ENCODE measurements around the gene BANK1.
A peak's percentile ranks its signal among the peaks of the same experiment; 100 is the strongest.

BANK1 gene

DNA sequence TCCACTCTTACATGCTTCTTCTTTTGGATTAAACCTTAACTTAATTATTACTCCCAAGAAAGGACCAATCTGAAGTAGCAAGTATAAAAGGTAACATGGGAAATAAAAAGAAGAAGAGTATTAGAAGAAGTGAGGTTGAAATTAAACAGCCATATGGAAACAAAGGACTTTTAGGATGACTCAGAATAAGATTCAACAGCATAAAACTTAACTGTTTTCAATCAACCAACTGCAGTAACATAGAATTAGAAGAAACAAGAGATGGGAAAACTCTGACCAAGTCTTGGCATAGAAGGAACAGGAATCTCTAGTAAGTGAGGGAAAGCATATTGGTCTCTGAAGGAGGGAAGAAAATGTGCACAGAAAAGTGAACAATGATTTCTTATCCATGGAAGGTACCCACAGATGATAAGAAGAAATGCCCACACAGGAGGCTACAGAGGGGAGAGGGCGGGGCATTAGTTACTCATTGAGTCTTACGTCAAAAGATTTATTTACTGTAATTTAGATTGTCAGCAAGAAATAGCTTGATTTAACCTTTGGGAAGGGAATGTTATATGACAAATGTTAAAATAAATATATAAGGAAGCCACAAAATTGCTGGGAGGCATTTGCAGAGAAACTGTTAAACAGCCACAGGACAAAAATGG, 177.3 kb downstream of the BANK1 start:
- TF ChIP-seq RAD21 (IDR thresholded peaks at IDR 0.05; ENCODE audit: low read depth) = no peak

- TF ChIP-seq EP300 (IDR thresholded peaks at IDR 0.05; ENCODE audit: borderline replicate concordance) (no peak), RAD21 (IDR thresholded peaks at IDR 0.05; ENCODE audit: low read depth) (no peak), TAF1 (IDR thresholded peaks at IDR 0.05; ENCODE audit: low read depth) (no peak), CEBPB (IDR thresholded peaks at IDR 0.05) (no peak), ZBTB7A (IDR thresholded peaks at IDR 0.05; ENCODE audit: low read depth) (no peak), TEAD4 (IDR thresholded peaks at IDR 0.05) (no peak), USF1 (IDR thresholded peaks at IDR 0.05) (no peak), CREB1 (IDR thresholded peaks at IDR 0.05; ENCODE audit: low read depth) (no peak), NFIC (IDR thresholded peaks at IDR 0.05) (no peak), MAX (IDR thresholded peaks at IDR 0.05) (no peak)
Measured at GRCh38 chr4:101968364-101968763, 177.8 kb downstream of the BANK1 start.

GRCh38 chr4:101969965-101970364, 179.4 kb downstream of the BANK1 start:
- no peak for TF ChIP-seq CEBPB (IDR thresholded peaks at IDR 0.05)
- TF ChIP-seq TAF1 (IDR thresholded peaks at IDR 0.05; ENCODE audit: low read depth) = no peak
- TF ChIP-seq USF1 (IDR thresholded peaks at IDR 0.05) = no peak
- no peak for TF ChIP-seq TCF12 (IDR thresholded peaks at IDR 0.05; ENCODE audit: low read depth)
- TF ChIP-seq CREB1 (IDR thresholded peaks at IDR 0.05; ENCODE audit: low read depth) = no peak

DNA sequence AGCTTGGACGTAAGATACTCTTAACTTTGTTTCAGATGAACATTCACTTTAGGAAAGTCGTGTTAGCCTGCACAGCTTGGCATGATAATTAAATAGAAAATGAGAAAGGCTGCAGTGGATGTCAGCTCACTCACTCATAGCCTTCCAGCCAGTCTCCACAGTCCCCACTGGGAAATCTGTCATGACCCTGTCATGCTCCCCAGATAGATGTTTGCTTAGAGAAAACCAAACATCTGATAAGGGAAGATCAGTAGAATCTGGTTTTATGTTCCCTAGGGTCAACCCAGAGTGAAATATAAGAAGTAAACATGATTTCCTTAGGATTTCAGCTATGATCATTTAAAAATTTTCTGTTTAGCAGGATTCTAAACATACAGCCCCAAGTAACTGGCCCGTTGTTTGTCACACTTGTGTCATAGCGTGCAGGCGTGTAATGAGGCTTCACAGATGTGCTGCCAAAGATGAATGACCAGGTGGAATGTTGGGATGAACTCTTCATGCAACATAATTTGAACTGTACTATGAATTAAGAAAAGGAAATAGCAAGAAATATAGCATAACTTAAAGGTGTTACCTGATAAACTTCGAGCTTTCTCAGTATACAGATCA, 180.1 kb downstream of the BANK1 start:
- TF ChIP-seq MAX (IDR thresholded peaks at IDR 0.05) (no peak), TCF12 (IDR thresholded peaks at IDR 0.05; ENCODE audit: low read depth) (no peak), TAF1 (IDR thresholded peaks at IDR 0.05; ENCODE audit: low read depth) (no peak), CEBPB (IDR thresholded peaks at IDR 0.05) (no peak), USF1 (IDR thresholded peaks at IDR 0.05) (no peak), RAD21 (IDR thresholded peaks at IDR 0.05; ENCODE audit: low read depth) (no peak), ZBTB7A (IDR thresholded peaks at IDR 0.05; ENCODE audit: low read depth) (no peak), CREB1 (IDR thresholded peaks at IDR 0.05; ENCODE audit: low read depth) (no peak), FOXM1 (IDR thresholded peaks at IDR 0.05; ENCODE audit: borderline replicate concordance, low read depth) (no peak), TEAD4 (IDR thresholded peaks at IDR 0.05) (no peak), YY1 (IDR thresholded peaks at IDR 0.05; ENCODE audit: low read depth) (no peak), EP300 (IDR thresholded peaks at IDR 0.05; ENCODE audit: borderline replicate concordance) (no peak), NFIC (IDR thresholded peaks at IDR 0.05) (no peak), EGR1 (IDR thresholded peaks at IDR 0.05) (no peak)
- TF ChIP-seq, protein P1, sequence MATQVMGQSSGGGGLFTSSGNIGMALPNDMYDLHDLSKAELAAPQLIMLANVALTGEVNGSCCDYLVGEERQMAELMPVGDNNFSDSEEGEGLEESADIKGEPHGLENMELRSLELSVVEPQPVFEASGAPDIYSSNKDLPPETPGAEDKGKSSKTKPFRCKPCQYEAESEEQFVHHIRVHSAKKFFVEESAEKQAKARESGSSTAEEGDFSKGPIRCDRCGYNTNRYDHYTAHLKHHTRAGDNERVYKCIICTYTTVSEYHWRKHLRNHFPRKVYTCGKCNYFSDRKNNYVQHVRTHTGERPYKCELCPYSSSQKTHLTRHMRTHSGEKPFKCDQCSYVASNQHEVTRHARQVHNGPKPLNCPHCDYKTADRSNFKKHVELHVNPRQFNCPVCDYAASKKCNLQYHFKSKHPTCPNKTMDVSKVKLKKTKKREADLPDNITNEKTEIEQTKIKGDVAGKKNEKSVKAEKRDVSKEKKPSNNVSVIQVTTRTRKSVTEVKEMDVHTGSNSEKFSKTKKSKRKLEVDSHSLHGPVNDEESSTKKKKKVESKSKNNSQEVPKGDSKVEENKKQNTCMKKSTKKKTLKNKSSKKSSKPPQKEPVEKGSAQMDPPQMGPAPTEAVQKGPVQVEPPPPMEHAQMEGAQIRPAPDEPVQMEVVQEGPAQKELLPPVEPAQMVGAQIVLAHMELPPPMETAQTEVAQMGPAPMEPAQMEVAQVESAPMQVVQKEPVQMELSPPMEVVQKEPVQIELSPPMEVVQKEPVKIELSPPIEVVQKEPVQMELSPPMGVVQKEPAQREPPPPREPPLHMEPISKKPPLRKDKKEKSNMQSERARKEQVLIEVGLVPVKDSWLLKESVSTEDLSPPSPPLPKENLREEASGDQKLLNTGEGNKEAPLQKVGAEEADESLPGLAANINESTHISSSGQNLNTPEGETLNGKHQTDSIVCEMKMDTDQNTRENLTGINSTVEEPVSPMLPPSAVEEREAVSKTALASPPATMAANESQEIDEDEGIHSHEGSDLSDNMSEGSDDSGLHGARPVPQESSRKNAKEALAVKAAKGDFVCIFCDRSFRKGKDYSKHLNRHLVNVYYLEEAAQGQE (IDR thresholded peaks at IDR 0.05; ENCODE audit: low read depth) = no peak

DNA sequence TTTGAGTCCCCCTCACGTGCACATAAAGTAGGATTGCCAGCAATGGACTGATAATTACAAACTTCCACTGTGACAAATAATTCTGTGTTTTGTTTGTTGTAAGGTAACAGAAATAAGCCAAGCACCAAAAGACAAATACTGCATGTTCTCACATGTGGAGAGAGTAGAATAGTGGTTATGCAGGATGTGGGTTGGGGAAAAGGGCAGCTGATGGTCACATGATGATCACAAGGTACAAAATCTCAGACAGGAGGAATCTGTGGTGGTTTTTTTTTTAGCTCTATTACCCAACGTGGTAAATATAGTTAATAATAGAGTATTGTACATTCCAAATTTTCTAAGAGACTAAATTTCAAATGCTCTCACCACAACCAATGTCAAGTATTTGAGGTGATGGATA, 182.3 kb downstream of the BANK1 start:
- TF ChIP-seq USF1 (IDR thresholded peaks at IDR 0.05) (0 out of 2 replicates have a peak, but pooled peaks have one; percentile 40), MAX (IDR thresholded peaks at IDR 0.05) (no peak)

DNA sequence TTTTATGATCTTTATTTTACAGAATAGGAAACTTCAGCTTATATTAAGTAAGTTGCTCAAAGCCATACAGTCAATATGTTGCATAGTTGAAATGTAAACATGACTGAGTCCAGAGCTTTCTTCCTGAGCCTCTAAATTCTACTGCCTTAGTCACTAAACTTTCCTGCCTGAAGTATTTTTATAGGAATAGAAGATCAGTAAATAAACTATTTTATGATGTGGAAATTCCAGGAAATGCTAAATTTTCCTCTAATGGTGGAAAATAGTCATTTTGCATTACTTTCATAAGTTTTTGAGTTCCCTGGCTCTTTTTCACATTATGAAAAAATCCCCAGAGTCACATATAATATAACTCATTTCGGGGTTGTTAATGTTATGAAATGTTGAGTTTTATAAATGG, 182.8 kb downstream of the BANK1 start:
- TF ChIP-seq, protein P1 (IDR thresholded peaks at IDR 0.05; ENCODE audit: low read depth) = no peak
- TF ChIP-seq FOXM1 (IDR thresholded peaks at IDR 0.05; ENCODE audit: borderline replicate concordance, low read depth) (no peak), TEAD4 (IDR thresholded peaks at IDR 0.05) (no peak), RAD21 (IDR thresholded peaks at IDR 0.05; ENCODE audit: low read depth) (no peak), CREB1 (IDR thresholded peaks at IDR 0.05; ENCODE audit: low read depth) (no peak), CEBPB (IDR thresholded peaks at IDR 0.05) (no peak), YY1 (IDR thresholded peaks at IDR 0.05; ENCODE audit: low read depth) (no peak), MAX (IDR thresholded peaks at IDR 0.05) (no peak), EGR1 (IDR thresholded peaks at IDR 0.05) (no peak), EP300 (IDR thresholded peaks at IDR 0.05; ENCODE audit: borderline replicate concordance) (no peak), USF1 (IDR thresholded peaks at IDR 0.05) (no peak), NFIC (IDR thresholded peaks at IDR 0.05) (no peak), TAF1 (IDR thresholded peaks at IDR 0.05; ENCODE audit: low read depth) (no peak), ZBTB7A (IDR thresholded peaks at IDR 0.05; ENCODE audit: low read depth) (no peak), TCF12 (IDR thresholded peaks at IDR 0.05; ENCODE audit: low read depth) (no peak)

Measured in Ishikawa (cell line).